Thoracic aorta (tissue), 2 donors: ENCODE results near the gene TBC1D1. TPM values are rescaled to one million over a fixed set of nuclear protein-coding genes. Genes with fewer than 3 reads are reported as not detected.
"Not testable (repeated sequence)": the region's sequence is repeated elsewhere in the genome, so short reads cannot be mapped to it uniquely, and the experiment has no call there.

Experiments used
- ATAC-seq: fragments of 150-250 bp; one replicate; pipeline ENCODE4 v1.8.0; 2017; ENCODE audit warnings: low read depth; ENCODE audit not compliant: insufficient number of reproducible peaks, low FRiP score
- DNase-seq: peaks from one replicate; pipeline ENCODE4 v3.0.0-alpha.2; 2020; ENCODE audit warnings: low spot score
- H3K27ac ChIP-seq, 2 donors: fragments of 200-600 bp; sonication (generic); 1 replicate in 1 of 2; 2 replicates in 1 of 2; pipeline ENCODE4 v1.5.1; 2016; ENCODE audit warnings: mild to moderate bottlenecking in 2 of 2, moderate library complexity in 2 of 2
- H3K27me3 ChIP-seq: fragments of 200-600 bp; sonication (generic); replicated peaks from 2 replicates; pipeline ENCODE4 v1.6.0; 2016; ENCODE audit warnings: mild to moderate bottlenecking; ENCODE audit not compliant: insufficient read depth
- H3K36me3 ChIP-seq: fragments of 200-600 bp; sonication (generic); one replicate; pipeline ENCODE4 v1.5.1; 2016
- H3K4me1 ChIP-seq, 2 donors: fragments of 200-600 bp; sonication (generic); 1 replicate in 1 of 2; 2 replicates in 1 of 2; pipeline versions ENCODE4 v1.5.1 to v1.6.0; 2016; ENCODE audit warnings: low read depth in 2 of 2, mild to moderate bottlenecking in 1 of 2; ENCODE audit not compliant: control insufficient read depth in 1 of 2
- H3K4me3 ChIP-seq: fragments of 200-600 bp; sonication (generic); 2 replicates; pipeline ENCODE4 v1.5.1; 2016; ENCODE audit warnings: mild to moderate bottlenecking
- H3K9me3 ChIP-seq: fragments of 200-600 bp; sonication (generic); 2 replicates; pipeline ENCODE4 v1.5.1; 2016
- total RNA-seq, 2 donors: library from RNA; depleted of rRNA; stranded (reverse); fragments of >200 nt; gene quantifications; one replicate each; pipeline versions ENCODE4 v1.1.0 to v1.2.3, GENCODE V29; 2016
- TF ChIP-seq, protein P1 (sequence below): fragments of 200-600 bp; sonication (generic); IDR thresholded peaks from one replicate; pipeline ENCODE4 v1.5.1; 2019; ENCODE audit warnings: antibody characterized with exemption

The TBC1D1 gene
- total RNA-seq, 2 donors from 2014 or later, result 152 to 206 TPM

DNA sequence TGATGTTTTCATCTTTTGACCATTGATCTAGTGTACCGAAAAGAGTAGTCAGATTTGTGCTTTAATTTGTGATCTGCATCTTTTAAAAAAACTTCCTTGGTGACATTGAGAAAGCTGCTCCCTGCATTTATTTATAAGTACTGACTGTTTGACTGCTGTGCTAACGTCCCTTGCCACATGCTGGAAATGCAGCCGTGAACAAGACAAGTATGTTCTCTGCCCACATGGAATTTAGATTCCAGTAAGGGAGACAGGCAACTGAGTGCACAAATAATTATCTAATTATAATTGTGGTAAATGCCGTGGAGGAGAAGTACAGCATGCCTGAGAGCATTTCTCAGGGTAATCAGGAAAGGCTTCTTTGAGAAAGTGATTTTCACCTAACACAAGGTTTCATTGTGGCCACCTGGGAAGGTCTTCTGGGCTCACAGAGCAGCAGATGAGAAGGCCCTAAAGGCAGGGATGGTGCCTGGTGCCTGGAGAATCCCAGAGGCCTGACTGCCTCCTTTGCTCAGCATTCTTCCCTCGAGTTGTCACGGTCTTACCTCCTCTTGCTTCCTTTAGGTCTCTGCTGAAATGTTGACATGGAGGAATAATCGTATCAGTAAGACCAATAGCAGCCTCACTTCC, 125.1 kb downstream of the TBC1D1 start:
- H3K9me3 ChIP-seq, result no peaks in the 10 kb centered on the region
- no peak overlapping the region for H3K27ac ChIP-seq
- H3K4me3 ChIP-seq, result no peak overlapping the region
- TF ChIP-seq, protein P1, sequence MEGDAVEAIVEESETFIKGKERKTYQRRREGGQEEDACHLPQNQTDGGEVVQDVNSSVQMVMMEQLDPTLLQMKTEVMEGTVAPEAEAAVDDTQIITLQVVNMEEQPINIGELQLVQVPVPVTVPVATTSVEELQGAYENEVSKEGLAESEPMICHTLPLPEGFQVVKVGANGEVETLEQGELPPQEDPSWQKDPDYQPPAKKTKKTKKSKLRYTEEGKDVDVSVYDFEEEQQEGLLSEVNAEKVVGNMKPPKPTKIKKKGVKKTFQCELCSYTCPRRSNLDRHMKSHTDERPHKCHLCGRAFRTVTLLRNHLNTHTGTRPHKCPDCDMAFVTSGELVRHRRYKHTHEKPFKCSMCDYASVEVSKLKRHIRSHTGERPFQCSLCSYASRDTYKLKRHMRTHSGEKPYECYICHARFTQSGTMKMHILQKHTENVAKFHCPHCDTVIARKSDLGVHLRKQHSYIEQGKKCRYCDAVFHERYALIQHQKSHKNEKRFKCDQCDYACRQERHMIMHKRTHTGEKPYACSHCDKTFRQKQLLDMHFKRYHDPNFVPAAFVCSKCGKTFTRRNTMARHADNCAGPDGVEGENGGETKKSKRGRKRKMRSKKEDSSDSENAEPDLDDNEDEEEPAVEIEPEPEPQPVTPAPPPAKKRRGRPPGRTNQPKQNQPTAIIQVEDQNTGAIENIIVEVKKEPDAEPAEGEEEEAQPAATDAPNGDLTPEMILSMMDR, result no peak
- ATAC-seq, result no peak
- H3K36me3 ChIP-seq, result peaks cover 6% of the 10 kb centered on the region
- H3K27me3 ChIP-seq, result no peaks in the 10 kb centered on the region
- H3K4me1 ChIP-seq, result peaks cover 12 to 28% of the 10 kb centered on the region in 2 donors
- DNase-seq, result no peak

DNA sequence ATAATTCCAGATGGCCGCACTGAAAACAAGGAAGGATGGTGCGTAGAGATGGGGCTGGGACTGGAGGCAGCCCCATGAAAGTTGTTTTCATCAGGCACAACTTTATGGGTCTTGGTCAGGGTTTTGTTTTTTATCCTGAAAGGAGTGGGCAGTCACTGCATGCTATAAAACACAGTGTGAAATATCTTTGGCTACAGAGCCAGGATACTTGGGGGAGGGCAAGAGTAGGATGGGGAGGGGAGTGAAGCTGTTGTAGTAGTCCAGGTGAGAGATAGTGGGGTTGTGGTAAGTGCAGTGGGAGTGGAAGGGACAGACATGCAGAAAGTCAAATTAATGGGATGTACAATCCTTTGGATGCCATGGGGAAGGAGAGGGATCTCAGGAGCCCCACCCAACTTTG, 125.8 kb downstream of the TBC1D1 start:
- TF ChIP-seq, protein P1, result no peak
- no peaks in the 10 kb centered on the region for H3K27me3 ChIP-seq
- no peak overlapping the region for H3K27ac ChIP-seq
- H3K36me3 ChIP-seq, result peaks cover 13% of the 10 kb centered on the region
- no peak overlapping the region for H3K4me3 ChIP-seq
- DNase-seq (no peak), ATAC-seq (no peak)
- no peaks in the 10 kb centered on the region for H3K9me3 ChIP-seq
- peaks cover 12 to 27% of the 10 kb centered on the region in 2 donors for H3K4me1 ChIP-seq

DNA sequence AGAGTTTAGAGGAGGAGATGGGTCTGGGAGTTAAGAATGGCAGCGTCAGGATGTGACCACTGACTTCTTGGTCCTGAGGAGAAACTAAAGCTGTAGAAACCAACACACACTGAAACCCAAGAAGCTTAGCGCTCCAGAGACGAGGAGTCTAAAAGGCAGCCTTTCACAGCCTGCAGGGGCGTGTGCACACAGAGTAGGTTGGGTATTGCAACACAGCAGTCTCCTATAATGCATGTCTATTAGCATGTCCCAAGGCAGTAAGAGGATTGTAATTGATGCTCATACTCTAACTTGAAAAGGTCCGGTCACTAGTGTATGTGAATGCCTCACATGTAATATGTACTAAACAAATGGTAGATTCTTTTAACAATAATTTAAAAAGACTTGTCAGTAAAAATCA, 126.7 kb downstream of the TBC1D1 start:
- Histone ChIP-seq H3K9me3 (no peaks in the 10 kb centered on the region), H3K4me3 (no peak overlapping the region), H3K4me1 (peaks cover 12 to 27% of the 10 kb centered on the region in 2 donors), H3K27me3 (no peaks in the 10 kb centered on the region), H3K36me3 (peaks cover 22% of the 10 kb centered on the region), H3K27ac (no peak overlapping the region)
- TF ChIP-seq, protein P1, result no peak
- DNase-seq (no peak), ATAC-seq (no peak)

DNA sequence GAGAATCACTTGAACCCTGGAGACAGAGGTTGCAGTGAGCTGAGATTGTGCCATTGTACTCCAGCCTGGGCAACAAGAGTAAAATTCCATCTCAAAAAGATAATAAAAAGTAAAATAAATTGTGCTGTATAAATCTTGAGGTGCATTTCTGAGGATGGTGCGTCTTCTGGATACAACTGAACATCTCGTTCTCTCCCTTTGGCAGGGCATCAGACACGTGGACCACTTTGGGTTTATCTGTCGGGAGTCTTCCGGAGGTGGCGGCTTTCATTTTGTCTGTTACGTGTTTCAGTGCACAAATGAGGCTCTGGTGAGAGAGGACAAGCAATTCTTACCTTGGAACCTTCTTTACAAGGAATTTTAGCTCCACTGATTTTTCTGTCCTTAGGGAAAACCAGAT, 129.5 kb downstream of the TBC1D1 start:
- H3K4me3 ChIP-seq, result no peak overlapping the region
- peaks cover 4 to 21% of the 10 kb centered on the region in 2 donors for H3K4me1 ChIP-seq
- no peak for ATAC-seq
- no peak overlapping the region for H3K27ac ChIP-seq
- peaks cover 17% of the 10 kb centered on the region for H3K36me3 ChIP-seq
- TF ChIP-seq, protein P1, result no peak
- no peaks in the 10 kb centered on the region for H3K9me3 ChIP-seq
- no peak for DNase-seq
- H3K27me3 ChIP-seq, result no peaks in the 10 kb centered on the region

DNA sequence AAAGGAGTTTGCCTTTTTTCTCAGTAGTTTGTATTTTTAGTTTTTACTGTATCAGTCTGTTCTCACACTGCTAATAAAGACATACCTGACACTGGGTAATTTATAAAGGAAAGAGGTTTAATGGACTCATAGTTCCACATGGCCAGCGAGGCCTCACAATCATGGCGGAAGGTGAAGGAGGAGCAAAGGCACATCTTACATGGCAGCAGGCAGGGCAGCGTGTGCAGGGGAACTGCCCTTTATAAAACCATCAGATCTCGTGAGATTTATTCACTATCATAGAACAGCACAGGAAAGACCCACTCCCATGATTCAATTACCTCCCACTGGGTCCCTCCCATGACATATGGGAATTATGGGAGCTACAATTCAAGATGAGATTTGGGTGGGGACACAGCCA, 130.1 kb downstream of the TBC1D1 start:
- ATAC-seq, DNase-seq, H3K4me3 ChIP-seq, H3K9me3 ChIP-seq, H3K27me3 ChIP-seq, H3K27ac ChIP-seq: not testable (repeated sequence)
- peaks cover 17% of the 10 kb centered on the region for H3K36me3 ChIP-seq
- H3K4me1 ChIP-seq, result peaks cover 4 to 17% of the 10 kb centered on the region in 2 donors

DNA sequence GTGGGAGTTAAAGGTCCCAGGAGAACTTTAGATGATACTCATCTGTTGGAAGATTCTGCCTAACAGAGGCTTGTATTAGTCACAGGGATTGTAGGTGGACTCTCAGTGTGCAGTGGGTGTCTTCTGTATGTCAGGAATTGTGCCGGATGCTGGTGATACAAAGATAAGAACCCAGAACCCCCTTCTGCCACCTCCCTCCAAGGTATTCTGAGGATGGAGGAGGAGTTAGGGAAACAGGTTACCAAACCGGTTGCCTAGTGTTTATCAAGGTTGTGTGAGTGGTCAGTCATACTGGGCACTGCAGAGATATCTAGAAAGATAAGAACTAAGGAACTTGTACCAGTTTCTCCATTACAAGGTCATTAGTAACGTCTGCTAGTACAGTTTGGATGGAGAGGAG, 130.9 kb downstream of the TBC1D1 start:
- ATAC-seq, result no peak
- no peak for DNase-seq
- no peaks in the 10 kb centered on the region for H3K9me3 ChIP-seq
- peaks cover 4 to 11% of the 10 kb centered on the region in 2 donors for H3K4me1 ChIP-seq
- H3K36me3 ChIP-seq, result peaks cover 17% of the 10 kb centered on the region
- H3K27ac ChIP-seq, result no peak overlapping the region
- no peaks in the 10 kb centered on the region for H3K27me3 ChIP-seq
- TF ChIP-seq, protein P1, result no peak
- H3K4me3 ChIP-seq, result no peak overlapping the region
